ENCODE measurements around the gene GLIPR1. TPM values are rescaled to one million over a fixed set of nuclear protein-coding genes. Genes with fewer than 3 reads are reported as not detected.

The GLIPR1 gene
- total and polyA plus RNA-seq, 7 experiments from 2014 or later, result 28.2 to 132 (median 49.1) TPM

- Histone ChIP-seq H3K36me3 (ENCODE audit: control insufficient read depth in 2 of 3, insufficient read depth in 3 of 3, low read length in 3 of 3) (no peaks in the 10 kb centered on the region), H3K27ac (ENCODE audit: low read depth, low read length) (no peak overlapping the region), H3K27me3 (ENCODE audit: control insufficient read depth in 2 of 2, insufficient read depth in 2 of 2, low read length in 2 of 2) (no peaks in the 10 kb centered on the region), H3K4me1 (ENCODE audit: control insufficient read depth in 2 of 2, insufficient read depth in 2 of 2, low read length in 2 of 2) (no peaks in the 10 kb centered on the region), H3K9me3 (ENCODE audit: control insufficient read depth in 2 of 3, low read length in 3 of 3) (no peaks in the 10 kb centered on the region), H3K4me3 (ENCODE audit: low read length) (no peak overlapping the region)
- Mint-ChIP-seq H3K4me3 (no peak overlapping the region), H3K27me3 (peaks cover 12 to 57% (median 22%) of the 10 kb centered on the region in 5 donors), H3K36me3 (no peaks in the 10 kb centered on the region), H3K4me1 (no peaks in the 10 kb centered on the region), H3K9me3 (no peaks in the 10 kb centered on the region), H3K27ac (no peak overlapping the region)
- intact Hi-C loops (cut with micrococcal nuclease), result no loop called here
- POLR2A ChIA-PET, result no interaction called here
- CTCF ChIA-PET, result no interaction called here
- ATAC-seq, result no peak
- no peak for DNase-seq
Observed at GRCh38 chr12:75551477-75551876, 70.9 kb downstream of the GLIPR1 start.

GRCh38 chr12:75553398-75553797 is 72.8 kb downstream of the GLIPR1 start:
- Mint-ChIP-seq H3K4me3 (no peak overlapping the region), H3K4me1 (no peaks in the 10 kb centered on the region), H3K36me3 (no peaks in the 10 kb centered on the region), H3K27me3 (peaks cover 15 to 53% (median 19%) of the 10 kb centered on the region in 5 donors), H3K9me3 (no peaks in the 10 kb centered on the region), H3K27ac (no peak overlapping the region)
- Histone ChIP-seq H3K27me3 (ENCODE audit: control insufficient read depth in 2 of 2, insufficient read depth in 2 of 2, low read length in 2 of 2) (no peaks in the 10 kb centered on the region), H3K36me3 (ENCODE audit: control insufficient read depth in 2 of 3, insufficient read depth in 3 of 3, low read length in 3 of 3) (no peaks in the 10 kb centered on the region), H3K4me1 (ENCODE audit: control insufficient read depth in 2 of 2, insufficient read depth in 2 of 2, low read length in 2 of 2) (no peaks in the 10 kb centered on the region), H3K27ac (ENCODE audit: low read depth, low read length) (no peak overlapping the region), H3K9me3 (ENCODE audit: control insufficient read depth in 2 of 3, low read length in 3 of 3) (no peaks in the 10 kb centered on the region), H3K4me3 (ENCODE audit: low read length) (no peak overlapping the region)
- ATAC-seq (no peak), DNase-seq (no peak)
- POLR2A ChIA-PET, result no interaction called here
- intact Hi-C loops (cut with micrococcal nuclease), result no loop called here
- CTCF ChIA-PET, result no interaction called here

Other genes with a start within 250 kb of the GLIPR1 start
- 1 to 10 TPM; 2.7 to 7.3 (median 3.6) TPM for gene CAPS2, start 150.4 kb upstream of the GLIPR1 start, total RNA-seq
- gene CAPS2, start 150.4 kb upstream of the GLIPR1 start, polyA plus RNA-seq, result 1 to 10 TPM; 3.3 to 4.4 TPM
- not detected for gene GLIPR1L1, start 146.1 kb upstream of the GLIPR1 start, total RNA-seq
- not detected for gene GLIPR1L1, start 146.1 kb upstream of the GLIPR1 start, polyA plus RNA-seq
- 1 to 10 TPM in 2 of 5 experiments, under 1 TPM in 3; 0.22 to 2.3 (median 0.38) TPM for gene GLIPR1L2, start 89.7 kb upstream of the GLIPR1 start, total RNA-seq
- gene GLIPR1L2, start 89.7 kb upstream of the GLIPR1 start, polyA plus RNA-seq, result 1 to 10 TPM; 1.3 to 1.8 TPM
- 100 to 1,000 TPM in 1 of 5 experiments, 10 to 100 TPM in 4; 69.3 to 120 (median 74.3) TPM for gene KRR1, start 30.9 kb downstream of the GLIPR1 start, total RNA-seq
- 10 to 100 TPM; 64.0 to 67.2 TPM for gene KRR1, start 30.9 kb downstream of the GLIPR1 start, polyA plus RNA-seq